Transverse colon (tissue), 4 donors: Measurements from ENCODE around the gene MOV10L1.

Source experiments
- POLR2AphosphoS5 ChIP-seq, 3 donors: sonication (generic); formaldehyde crosslinking; IDR thresholded peaks; one replicate each; pipeline ENCODE4 v1.6.1; 2016; ENCODE audit warnings: antibody characterized with exemption in 3 of 3
- TF ChIP-seq, protein P1 (sequence below), 5 experiments: fragments of 200-600 bp in 3 of 5; fragments of 450-650 bp in 2 of 5; sonication (generic) in 3 of 5; IDR thresholded peaks; 1 replicate in 2 of 5; 2 replicates in 3 of 5; pipeline ENCODE4 v1.5.1; 2016 to 2017; ENCODE audit warnings: antibody characterized with exemption in 5 of 5, inconsistent platforms in 3 of 5, mild to moderate bottlenecking in 2 of 5, moderate library complexity in 1 of 5

DNA sequence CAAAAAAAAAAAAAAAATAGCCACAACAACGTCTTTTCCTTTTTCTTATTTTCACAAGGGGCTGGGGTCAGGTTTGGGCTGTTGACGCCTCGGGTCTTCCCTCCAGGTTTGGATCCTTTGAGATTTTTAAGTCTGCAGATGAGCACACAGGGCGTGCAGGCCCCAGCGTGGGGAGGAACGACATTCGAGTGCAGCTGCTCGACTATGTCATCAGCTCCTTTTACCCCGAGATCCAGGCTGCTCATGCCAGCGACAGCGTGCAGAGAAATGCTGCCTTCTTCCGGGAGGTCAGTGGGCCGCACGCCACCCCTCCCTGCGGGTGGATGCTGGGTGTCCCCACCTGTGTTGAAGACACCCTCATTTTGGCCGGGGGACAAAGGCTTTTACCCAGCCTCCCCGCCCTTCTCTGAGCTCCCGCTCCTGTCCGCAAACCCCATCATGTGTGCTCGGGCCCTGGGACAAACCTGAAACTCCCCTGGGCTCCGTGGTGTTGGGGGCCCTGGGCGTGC, 118.7 kb downstream of the MOV10L1 start:
- TF ChIP-seq, protein P1, sequence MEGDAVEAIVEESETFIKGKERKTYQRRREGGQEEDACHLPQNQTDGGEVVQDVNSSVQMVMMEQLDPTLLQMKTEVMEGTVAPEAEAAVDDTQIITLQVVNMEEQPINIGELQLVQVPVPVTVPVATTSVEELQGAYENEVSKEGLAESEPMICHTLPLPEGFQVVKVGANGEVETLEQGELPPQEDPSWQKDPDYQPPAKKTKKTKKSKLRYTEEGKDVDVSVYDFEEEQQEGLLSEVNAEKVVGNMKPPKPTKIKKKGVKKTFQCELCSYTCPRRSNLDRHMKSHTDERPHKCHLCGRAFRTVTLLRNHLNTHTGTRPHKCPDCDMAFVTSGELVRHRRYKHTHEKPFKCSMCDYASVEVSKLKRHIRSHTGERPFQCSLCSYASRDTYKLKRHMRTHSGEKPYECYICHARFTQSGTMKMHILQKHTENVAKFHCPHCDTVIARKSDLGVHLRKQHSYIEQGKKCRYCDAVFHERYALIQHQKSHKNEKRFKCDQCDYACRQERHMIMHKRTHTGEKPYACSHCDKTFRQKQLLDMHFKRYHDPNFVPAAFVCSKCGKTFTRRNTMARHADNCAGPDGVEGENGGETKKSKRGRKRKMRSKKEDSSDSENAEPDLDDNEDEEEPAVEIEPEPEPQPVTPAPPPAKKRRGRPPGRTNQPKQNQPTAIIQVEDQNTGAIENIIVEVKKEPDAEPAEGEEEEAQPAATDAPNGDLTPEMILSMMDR (IDR thresholded peaks at IDR 0.05), result no peak
- TF ChIP-seq POLR2AphosphoS5 (IDR thresholded peaks at IDR 0.05), result no peak
